HUES64 (cell line): Measurements from ENCODE around the gene GALNT13.

ENCODE experiments used
- H3K27ac ChIP-seq: 2 replicates; pipeline ENCODE4 v1.7.0; 2013; ENCODE audit warnings: low read depth, low read length, inconsistent platforms
- H3K27me3 ChIP-seq: 2 replicates; pipeline ENCODE4 v1.6.1; 2013; ENCODE audit warnings: mild to moderate bottlenecking, low read length; ENCODE audit not compliant: insufficient read depth
- H3K36me3 ChIP-seq: 2 replicates; pipeline ENCODE4 v1.6.1; 2013; ENCODE audit warnings: mild to moderate bottlenecking, low read length; ENCODE audit not compliant: insufficient read depth
- H3K4me1 ChIP-seq: 2 replicates; pipeline ENCODE4 v1.6.1; 2013; ENCODE audit warnings: mild to moderate bottlenecking, low read length, moderate library complexity; ENCODE audit not compliant: insufficient read depth
- H3K4me3 ChIP-seq: 2 replicates; pipeline ENCODE4 v1.5.1; 2013; ENCODE audit warnings: mild to moderate bottlenecking, low read length, moderate library complexity
- H3K9ac ChIP-seq: 2 replicates; pipeline ENCODE4 v1.6.1; 2013; ENCODE audit warnings: mild to moderate bottlenecking, low read depth, low read length
- H3K9me3 ChIP-seq: 2 replicates; pipeline ENCODE4 v1.6.1; 2013; ENCODE audit warnings: low read depth, low read length; ENCODE audit not compliant: insufficient read depth
- WGBS: fragments of 150-250, 120-280 bp; methylation state at CpG from one replicate; pipeline ENCODE4 v1.1.7; 2013; ENCODE audit warnings: missing lambda C conversion rate; 5-methylcytosine and 5-hydroxymethylcytosine counted together

The GALNT13 gene

DNA sequence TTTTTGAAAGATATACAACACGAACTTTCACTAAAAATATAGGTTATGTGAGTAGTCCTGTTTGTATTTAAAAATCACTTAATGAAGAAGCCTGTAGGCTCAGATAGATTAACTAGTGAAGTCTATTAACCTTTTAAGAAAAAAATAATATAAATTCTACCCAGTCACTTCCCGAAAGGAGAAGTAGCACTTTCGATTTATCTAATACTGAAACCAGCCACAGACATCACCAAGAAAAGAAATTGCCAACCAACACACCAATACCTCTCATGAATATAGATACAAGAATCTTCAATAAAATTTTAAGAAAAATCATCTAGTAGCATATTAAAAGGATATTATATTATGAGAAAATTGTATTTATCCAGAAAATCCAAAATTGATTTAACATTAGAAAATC, 160.5 kb downstream of the GALNT13 start:
- 100% methylated on average over 2 of the region's 3 CpGs for WGBS
- Histone ChIP-seq H3K36me3 (no peaks in the 10 kb centered on the region), H3K9ac (no peak overlapping the region), H3K9me3 (no peaks in the 10 kb centered on the region), H3K4me1 (no peaks in the 10 kb centered on the region), H3K27ac (no peak overlapping the region), H3K4me3 (no peak overlapping the region), H3K27me3 (no peaks in the 10 kb centered on the region)

DNA sequence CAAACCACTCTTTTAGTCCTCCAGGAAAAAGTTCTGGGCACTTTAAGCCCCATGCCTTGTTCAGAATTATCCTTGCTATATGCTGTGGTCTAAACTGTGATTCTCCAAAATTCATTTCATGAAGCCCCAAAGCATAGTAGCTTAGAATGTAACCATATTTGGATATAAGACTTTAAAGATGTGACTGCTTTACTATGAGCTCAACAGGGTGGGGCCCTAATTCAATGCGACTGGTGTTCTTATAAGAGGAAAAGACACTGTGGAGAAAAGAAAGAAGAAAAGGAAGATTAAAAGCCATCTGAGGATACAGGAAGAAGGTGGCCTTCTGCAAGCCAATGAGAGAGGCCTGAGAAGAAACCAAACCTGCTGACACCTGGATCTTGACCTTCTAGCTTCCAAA, 174.8 kb downstream of the GALNT13 start:
- no peak overlapping the region for H3K4me3 ChIP-seq
- no peaks in the 10 kb centered on the region for H3K36me3 ChIP-seq
- no peak overlapping the region for H3K9ac ChIP-seq
- H3K27me3 ChIP-seq = no peaks in the 10 kb centered on the region
- no peak overlapping the region for H3K27ac ChIP-seq
- H3K4me1 ChIP-seq = no peaks in the 10 kb centered on the region
- H3K9me3 ChIP-seq = no peaks in the 10 kb centered on the region
- 97% methylated on average over 1 of the region's 1 CpG for WGBS

DNA sequence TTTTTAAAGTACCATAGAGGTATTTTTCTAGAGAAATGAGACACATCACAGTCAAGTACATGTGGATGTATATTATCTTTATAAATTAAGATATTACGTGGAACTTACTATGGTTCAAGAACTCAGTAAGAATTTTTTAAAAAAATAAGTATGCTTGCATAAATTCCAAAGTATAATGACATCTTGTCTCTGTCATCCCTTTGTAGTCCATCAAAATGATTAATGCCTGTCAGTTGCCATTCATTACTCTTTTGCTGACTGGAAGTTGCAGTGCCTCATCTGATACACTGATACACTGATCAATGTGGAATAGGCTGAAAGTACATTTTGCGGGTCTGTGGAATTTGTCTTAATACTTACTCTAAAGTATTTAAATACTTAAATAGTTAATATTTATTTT, 177.2 kb downstream of the GALNT13 start:
- Histone ChIP-seq H3K9ac (no peak overlapping the region), H3K9me3 (no peaks in the 10 kb centered on the region), H3K27me3 (no peaks in the 10 kb centered on the region), H3K4me1 (no peaks in the 10 kb centered on the region), H3K4me3 (no peak overlapping the region), H3K27ac (no peak overlapping the region), H3K36me3 (no peaks in the 10 kb centered on the region)
- no CpG with 5 or more reads among the region's 2 CpGs for WGBS

GRCh38 chr2:154049561-154049960, 177.8 kb downstream of the GALNT13 start:
- Histone ChIP-seq H3K27me3 (no peaks in the 10 kb centered on the region), H3K4me3 (no peak overlapping the region), H3K9me3 (no peaks in the 10 kb centered on the region), H3K9ac (no peak overlapping the region), H3K4me1 (no peaks in the 10 kb centered on the region), H3K27ac (no peak overlapping the region), H3K36me3 (no peaks in the 10 kb centered on the region)
- WGBS = no CpG with 5 or more reads among the region's 1 CpG

DNA sequence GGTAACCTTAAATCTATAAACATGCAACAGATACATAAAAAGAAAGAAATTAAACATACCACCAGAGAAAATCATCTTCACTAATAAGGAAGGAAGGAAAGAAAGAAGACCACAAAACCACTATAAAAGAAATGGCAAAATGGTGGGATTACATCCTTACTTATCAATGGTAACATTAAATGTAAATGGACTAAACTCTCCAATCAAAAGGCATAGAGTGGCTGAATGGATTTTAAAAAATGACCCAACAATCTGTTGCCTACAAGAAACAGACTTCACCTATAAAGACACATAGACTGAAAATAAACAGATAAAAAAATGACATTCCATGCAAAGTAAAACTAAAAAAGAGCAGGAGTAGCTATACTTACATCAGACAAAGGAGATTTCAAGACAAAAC, 195.4 kb downstream of the GALNT13 start:
- Histone ChIP-seq H3K9ac (no peak overlapping the region), H3K4me1 (no peaks in the 10 kb centered on the region), H3K36me3 (no peaks in the 10 kb centered on the region), H3K9me3 (no peaks in the 10 kb centered on the region), H3K4me3 (no peak overlapping the region), H3K27me3 (no peaks in the 10 kb centered on the region), H3K27ac (no peak overlapping the region)

DNA sequence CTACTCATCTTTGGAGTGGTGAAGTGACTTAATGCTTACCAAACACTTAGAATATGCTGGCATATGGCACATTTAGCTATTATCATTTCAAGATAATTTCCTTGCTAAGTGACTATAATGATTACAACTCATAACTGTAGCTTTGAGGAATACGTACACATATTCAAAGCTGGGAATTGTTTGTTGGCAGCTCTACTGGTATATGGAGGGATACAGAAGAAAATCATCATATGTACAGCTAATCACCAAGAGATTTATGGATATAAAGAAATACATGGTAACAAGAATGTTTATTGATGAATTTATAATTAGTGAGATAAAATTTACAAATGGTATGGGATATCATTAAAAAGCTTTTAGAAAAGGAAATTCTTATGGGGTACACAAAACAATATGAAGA, 207.2 kb downstream of the GALNT13 start:
- Histone ChIP-seq H3K27ac (no peak overlapping the region), H3K9me3 (no peaks in the 10 kb centered on the region), H3K9ac (no peak overlapping the region), H3K4me1 (no peaks in the 10 kb centered on the region), H3K4me3 (no peak overlapping the region), H3K27me3 (no peaks in the 10 kb centered on the region), H3K36me3 (no peaks in the 10 kb centered on the region)
- no CpG with 5 or more reads among the region's 1 CpG for WGBS

DNA sequence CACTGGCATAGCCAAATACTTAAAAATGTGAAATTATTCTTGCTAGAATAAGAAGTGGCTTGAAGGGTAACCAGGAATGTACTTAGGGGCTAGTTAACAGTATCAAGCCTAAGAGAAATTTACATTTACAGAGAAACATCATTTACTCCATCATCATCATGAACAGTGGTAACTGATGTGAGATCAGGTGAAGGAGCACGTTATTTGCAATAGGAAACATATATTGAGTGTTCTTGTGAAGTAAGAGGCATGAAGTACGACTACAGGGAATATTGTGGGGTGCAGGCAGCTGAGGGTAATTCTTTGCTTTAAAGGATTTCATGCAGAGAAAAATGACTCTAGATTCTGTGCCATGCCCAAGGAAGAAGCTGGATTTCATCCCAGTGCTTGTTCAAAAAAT, 220.8 kb downstream of the GALNT13 start:
- no peak overlapping the region for H3K4me3 ChIP-seq
- 85% methylated on average over 2 of the region's 2 CpGs for whole genome bisulfite sequencing
- H3K4me1 ChIP-seq = no peaks in the 10 kb centered on the region

GRCh38 chr2:154093856-154094255, 222.1 kb downstream of the GALNT13 start:
- H3K4me1 ChIP-seq = no peaks in the 10 kb centered on the region
- H3K4me3 ChIP-seq = no peak overlapping the region
- no peaks in the 10 kb centered on the region for H3K9me3 ChIP-seq
- H3K27ac ChIP-seq = no peak overlapping the region
- H3K27me3 ChIP-seq = no peaks in the 10 kb centered on the region
- no peak overlapping the region for H3K9ac ChIP-seq
- 88% methylated on average over 2 of the region's 2 CpGs for WGBS
- no peaks in the 10 kb centered on the region for H3K36me3 ChIP-seq

More for the DNA sequence above, 220.8 kb downstream of the GALNT13 start:
- H3K9ac ChIP-seq = no peak overlapping the region
- no peaks in the 10 kb centered on the region for H3K9me3 ChIP-seq
- no peaks in the 10 kb centered on the region for H3K36me3 ChIP-seq
- H3K27ac ChIP-seq = no peak overlapping the region
- H3K27me3 ChIP-seq = no peaks in the 10 kb centered on the region

GRCh38 chr2:154097833-154098398, 226.2 kb downstream of the GALNT13 start:
- Histone ChIP-seq H3K9me3 (no peaks in the 10 kb centered on the region), H3K9ac (no peak overlapping the region), H3K36me3 (no peaks in the 10 kb centered on the region), H3K4me3 (no peak overlapping the region), H3K27me3 (no peaks in the 10 kb centered on the region), H3K27ac (no peak overlapping the region), H3K4me1 (no peaks in the 10 kb centered on the region)
- 92% methylated on average over 2 of the region's 4 CpGs for WGBS

DNA sequence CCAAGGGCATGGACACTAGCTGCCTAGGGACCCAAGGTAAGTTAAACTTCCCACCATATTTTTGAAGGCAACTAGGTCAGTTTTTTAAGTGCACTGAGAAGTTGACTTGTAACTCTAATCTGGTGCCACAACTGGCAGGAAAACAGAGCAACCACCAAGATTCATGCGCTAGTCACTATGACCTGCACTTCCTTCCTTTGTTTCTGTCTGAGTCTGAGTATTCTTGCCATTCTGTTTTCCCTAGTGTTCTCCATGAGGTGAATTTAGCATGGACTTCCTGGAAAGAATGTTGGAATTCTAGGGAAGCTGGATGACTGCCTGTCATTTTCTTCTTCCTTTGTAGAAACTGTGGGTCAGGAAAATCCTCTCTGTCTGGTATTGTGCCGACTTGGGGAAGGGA, 249.0 kb downstream of the GALNT13 start:
- Histone ChIP-seq H3K9me3 (no peaks in the 10 kb centered on the region), H3K27me3 (no peaks in the 10 kb centered on the region), H3K27ac (no peak overlapping the region), H3K4me3 (no peak overlapping the region), H3K36me3 (no peaks in the 10 kb centered on the region), H3K4me1 (no peaks in the 10 kb centered on the region), H3K9ac (no peak overlapping the region)
- WGBS = 100% methylated on average over 1 of the region's 2 CpGs

DNA sequence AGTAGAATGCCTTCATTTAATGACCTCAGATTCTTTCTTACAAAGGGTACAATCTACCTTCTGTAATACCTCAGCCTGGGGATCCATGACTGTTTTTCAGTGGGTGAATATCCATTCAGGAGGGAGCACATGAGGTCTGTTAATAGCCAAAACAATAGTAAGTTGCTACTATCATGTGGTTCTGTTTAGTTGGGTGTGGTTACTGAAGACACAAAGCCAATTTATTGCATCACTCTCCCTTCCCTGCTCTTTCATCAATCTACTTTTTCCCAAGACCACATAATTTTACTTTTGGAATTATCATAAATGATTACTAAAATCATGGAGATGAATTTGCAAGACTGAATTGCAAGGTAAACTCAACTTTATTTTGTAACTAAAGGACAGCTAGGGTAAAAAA, 254.2 kb downstream of the GALNT13 start:
- no peak overlapping the region for H3K27ac ChIP-seq
- no peaks in the 10 kb centered on the region for H3K27me3 ChIP-seq
- H3K36me3 ChIP-seq = no peaks in the 10 kb centered on the region
- no peak overlapping the region for H3K9ac ChIP-seq
- H3K9me3 ChIP-seq = no peaks in the 10 kb centered on the region
- no peaks in the 10 kb centered on the region for H3K4me1 ChIP-seq
- H3K4me3 ChIP-seq = no peak overlapping the region

DNA sequence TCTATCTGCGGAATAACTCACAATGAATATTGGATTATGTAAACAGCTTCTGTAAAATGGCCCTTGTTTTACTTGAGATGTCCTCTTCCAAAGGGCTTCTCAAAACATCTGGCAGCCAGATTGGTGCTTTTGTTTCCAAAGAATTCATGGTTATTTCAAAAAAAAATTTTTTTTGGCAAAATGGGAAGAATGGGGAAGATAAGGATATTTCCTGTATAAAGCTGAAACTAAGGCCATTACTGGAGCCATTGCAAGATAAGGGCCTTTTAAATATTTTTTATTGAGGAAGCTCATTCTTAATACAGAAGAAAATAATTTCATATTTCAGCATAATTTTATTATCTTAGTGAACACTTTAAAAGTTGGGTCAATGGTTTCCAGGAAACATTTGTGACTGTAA, 259.1 kb downstream of the GALNT13 start:
- no peak overlapping the region for H3K4me3 ChIP-seq
- H3K36me3 ChIP-seq = no peaks in the 10 kb centered on the region
- no peak overlapping the region for H3K9ac ChIP-seq
- no peaks in the 10 kb centered on the region for H3K27me3 ChIP-seq
- H3K4me1 ChIP-seq = no peaks in the 10 kb centered on the region
- no peaks in the 10 kb centered on the region for H3K9me3 ChIP-seq
- H3K27ac ChIP-seq = no peak overlapping the region
- WGBS = 60% methylated on average over 1 of the region's 1 CpG
